HG03175 (cell line): ENCODE results near the gene NT5C1A.

Experiments
- ATAC-seq: cut with Tn5 transposase; IDR thresholded peaks from one replicate; pipeline ENCODE4 v1.9.1; 2021; ENCODE audit warnings: mild to moderate bottlenecking, moderate library complexity; ENCODE audit not compliant: unreplicated experiment

NT5C1A gene

DNA sequence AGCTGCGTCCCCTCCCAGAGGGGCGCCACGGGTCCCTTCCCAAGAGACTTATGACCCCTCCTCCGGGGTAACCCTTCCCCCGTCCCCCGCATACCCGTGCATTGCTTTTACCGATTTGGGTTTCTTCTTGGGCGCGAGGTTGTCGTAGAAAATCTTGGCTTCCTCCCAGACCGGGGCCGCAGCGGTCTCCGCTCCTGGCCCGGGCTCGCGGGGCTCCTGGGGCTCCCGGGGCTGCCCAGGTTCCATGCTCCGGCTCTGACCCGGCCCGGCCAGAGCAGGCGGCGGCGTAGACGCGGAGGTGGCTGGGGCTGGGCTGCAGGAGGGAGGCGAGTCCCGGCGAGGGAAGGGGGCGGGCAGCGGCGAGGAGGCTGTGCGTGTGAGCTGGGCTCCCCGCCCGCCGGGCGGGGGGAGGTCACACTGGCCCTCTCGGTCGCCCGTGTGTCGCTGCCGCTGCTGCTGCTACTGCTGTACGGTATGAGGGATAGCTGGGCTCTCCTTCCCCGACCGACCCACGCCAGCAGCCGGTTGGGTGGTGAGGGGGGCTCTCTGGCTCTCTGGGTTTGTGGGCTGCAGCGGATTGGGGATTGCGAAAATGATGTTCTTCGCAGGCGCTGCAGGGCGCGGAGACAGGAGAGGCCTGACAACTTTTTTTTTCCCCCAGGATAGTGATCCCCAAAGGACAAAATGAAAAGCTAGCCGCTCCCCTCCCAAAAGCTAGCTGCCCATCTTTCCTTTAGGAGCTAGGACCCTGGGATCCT is at the start of gene NT5C1A:
TSS of gene NT5C1A (minus strand) at position 315 of the 758 bp plus-strand sequence. CDS start at position 246, 69 bp downstream.
- ATAC-seq: no peak

DNA sequence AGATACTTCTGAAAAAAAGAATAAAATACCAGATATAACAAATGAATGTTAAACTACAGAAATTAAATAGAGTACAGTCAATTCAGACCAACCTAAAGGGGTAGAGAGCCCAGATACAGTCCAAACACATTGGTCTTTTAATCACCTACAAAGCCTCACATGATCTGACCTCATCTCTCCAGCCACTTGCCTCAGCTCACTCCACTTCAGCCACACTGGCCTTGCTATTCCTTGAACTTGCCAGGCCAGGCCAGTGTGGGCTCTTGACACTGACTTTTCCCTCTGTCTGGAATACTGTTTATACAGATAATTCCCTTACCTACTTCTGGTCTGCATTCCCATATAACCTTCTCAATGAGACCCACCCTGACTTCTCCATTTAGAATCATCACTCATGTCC is 49.8 kb upstream of the NT5C1A start:
- no peak for ATAC-seq

DNA sequence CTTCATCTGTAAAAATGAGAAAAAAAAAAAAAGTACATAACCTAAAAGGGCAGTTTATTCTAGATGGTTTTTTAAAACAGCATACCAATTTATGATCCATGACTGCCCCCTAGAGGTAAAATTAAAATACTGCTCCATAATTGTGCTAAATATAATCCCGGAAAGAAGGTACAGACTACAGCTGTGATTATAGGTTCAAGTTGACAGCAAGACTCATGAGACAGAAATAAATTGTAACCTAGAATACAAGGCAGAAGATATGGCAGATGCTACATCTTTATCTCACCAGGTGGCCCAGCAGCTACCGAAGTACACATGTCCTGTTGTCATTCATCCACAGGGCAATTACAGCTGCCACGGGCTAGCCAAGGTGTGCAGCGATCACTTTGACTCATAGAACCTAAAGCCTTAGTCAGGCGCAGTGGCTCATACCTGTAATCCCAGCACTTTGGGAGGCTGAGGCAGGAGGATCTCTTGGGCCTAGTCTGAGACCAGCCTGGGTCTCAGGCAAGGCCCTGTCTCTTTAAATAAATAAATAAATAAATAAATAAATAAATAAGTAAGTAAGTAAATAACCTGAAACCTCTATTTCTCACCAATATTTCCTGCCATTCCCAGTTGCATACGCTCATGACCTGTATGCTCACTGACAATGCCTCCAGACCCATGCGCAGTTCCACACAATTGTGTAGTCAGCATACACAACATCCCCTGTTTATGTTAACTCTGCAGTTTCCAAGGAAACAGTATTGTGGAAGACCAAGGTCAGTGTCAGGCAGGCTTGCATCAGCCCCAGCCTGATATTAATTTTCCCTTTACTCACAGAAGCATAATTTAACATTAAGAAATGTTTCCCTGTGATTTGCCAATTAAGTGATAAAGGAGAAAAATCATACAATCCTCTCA is 48.4 kb upstream of the NT5C1A start:
- ATAC-seq: no peak

DNA sequence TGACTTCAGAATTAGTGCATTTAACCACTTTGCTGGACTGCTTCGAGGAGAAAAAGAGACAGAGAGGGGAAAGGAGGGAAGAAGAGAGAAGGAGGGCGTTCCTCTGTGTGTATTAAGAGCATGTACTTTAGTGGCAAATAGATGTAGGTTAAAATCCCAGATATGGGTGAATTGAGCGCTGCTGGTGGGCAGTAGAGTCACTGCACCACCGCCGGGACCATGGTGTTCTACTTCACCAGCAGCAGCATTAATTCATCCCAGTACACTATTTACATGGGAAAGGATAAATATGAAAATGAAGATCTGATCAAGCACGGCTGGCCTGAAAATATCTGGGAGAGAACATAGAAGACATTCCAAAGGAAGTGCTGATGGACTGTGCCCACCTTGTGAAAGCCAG is 45.9 kb upstream of the NT5C1A start:
- no peak for ATAC-seq

DNA sequence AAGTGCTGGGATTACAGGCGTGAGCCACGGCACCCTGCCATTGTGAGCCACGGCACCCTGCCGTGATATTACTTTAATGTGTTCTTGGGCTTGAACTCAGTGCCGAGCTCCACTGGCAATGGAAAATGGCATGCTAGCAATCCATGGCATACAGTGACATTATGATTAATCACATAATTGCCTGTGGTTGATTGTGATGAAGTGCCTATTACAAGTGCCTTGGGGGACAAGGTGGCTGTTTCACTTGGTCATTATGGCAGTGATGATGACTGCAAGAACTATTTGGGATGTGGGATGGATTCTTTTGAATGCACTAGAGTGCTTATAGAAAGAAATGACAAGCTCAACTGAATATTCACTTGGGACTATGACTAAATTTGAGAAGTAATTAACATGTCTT is 41.6 kb upstream of the NT5C1A start:
- no peak for ATAC-seq

DNA sequence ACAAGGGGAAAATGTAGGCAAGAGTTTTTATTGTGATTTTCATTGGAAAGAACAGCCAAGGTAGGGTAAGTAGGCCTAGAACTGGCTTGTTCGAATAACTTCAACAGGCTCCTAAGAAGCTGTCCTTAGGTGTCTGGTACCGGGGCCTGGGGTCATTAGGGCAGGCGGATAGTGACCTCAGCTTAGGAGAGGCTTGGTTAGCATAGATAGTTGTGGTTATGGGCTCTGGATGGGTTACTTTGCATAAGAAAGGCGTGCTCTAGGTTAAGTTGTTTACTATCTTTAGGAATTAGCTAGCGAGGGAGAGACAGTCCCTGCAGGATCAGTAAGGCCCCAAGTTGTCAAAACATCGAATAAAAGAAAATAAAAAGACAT is 40.0 kb upstream of the NT5C1A start:
- ATAC-seq: no peak

DNA sequence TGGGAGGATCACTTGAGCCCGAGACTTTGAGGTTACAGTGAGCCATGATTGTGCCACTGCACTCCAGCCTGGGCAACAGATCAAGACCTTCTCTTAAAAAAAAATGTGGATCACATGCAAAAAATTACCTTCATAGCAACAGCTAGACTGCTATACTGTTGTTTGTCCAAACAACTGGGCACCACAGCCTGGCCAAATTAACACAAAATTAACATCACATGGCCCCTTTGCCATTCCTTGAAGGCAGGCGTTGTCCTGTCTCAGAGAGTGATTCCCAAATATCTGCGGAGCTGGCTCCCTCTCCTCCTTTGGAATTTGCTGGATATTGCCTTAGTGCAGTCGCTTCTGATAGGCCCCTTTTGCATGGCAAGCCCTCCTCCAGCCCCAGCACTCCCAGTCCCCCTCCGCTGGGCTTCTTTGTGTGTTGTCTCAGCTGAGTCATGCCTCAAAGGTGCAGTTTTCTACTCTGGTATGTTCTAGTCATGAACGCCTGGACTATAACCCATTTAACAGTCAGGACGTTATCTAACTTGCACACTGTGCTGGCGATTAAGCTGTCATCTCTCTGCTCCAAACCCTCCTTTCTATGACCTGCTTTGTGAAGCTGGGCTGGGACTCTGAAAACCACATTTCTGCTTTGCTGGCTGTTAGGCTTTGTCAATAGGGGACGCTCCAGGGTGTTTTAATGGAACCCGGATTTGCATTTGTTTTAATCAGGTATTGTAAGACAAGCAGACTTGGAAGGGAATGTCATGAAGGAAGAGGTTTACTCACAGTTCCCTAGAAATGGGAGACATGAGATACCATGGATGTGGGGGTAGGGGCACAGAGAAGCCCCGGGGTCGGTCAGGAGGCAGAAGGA is 39.4 kb upstream of the NT5C1A start:
- ATAC-seq: no peak

DNA sequence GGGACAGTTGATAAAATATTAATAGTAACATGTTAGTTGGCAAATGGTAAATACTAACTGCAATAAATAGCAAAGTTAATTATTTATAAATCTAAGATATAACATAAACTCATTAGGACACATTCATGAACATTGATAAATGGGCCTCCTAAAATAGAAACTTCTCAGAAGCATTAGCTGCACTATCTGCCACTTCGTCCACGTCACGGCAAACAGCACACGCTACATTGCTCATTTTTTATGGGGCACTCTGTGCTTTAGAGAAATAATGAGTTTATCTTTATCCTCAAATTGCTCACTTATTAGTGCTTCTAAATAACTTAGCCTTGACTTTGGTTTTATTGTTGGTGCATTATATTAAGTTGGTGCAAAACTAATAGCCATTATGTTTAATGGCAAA is 35.6 kb upstream of the NT5C1A start:
- no peak for ATAC-seq

DNA sequence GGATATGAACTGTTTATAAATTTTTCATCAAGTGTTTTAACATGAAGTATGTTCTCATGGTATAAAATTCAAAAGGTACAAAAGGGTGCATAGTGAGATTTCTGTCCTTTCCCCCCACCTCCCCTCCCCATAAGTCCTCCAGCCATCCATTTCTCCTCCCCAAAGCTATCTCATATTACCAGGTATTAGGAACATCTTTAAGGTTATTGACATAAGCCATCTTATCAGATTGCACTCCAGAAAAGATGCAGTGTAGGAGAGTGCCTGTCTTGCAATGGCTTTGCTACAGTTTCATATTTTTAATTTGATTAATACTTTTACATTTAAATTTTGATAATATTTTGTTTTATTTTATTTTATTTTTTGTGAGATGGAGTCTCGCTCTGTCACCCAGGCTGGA is 32.9 kb upstream of the NT5C1A start:
- ATAC-seq: no peak

DNA sequence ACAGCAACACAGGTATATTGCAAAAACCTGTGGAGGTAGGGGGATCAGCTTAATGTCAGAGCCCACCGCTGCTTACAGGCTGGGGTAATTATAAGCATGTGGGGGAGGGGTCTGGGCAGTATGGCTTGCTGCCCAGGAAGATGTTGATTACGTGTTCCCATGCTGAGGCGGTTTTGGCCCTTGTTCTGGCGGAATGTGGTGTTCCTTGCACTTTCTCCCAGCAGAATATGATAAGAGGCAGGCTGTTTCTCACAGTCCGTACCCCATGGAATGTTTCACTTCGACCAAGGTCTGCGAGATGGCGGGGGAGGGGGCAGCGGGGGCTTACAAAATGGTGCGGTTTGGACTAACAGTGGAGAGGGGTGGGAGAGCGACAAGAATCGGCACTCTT is 29.1 kb upstream of the NT5C1A start:
- no peak for ATAC-seq

DNA sequence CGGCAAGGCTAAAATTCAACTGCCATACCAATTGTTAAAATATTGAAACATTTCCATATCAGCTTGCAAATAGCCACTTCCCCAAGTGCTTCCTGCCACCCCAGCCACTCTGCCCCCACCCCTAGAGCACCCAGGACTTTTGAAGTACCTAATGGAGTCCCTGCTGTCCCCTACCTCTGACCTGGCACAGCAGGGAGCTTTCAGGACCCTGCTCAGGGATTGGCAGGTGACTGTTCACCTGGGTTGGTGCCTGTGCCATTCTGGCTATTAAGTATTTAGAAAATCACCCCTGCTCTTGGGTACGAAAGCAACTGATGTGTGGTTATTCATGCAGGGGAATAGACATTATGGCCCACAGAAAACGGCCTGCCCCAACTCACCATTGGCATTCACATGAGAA is 28.4 kb upstream of the NT5C1A start:
- ATAC-seq: no peak

DNA sequence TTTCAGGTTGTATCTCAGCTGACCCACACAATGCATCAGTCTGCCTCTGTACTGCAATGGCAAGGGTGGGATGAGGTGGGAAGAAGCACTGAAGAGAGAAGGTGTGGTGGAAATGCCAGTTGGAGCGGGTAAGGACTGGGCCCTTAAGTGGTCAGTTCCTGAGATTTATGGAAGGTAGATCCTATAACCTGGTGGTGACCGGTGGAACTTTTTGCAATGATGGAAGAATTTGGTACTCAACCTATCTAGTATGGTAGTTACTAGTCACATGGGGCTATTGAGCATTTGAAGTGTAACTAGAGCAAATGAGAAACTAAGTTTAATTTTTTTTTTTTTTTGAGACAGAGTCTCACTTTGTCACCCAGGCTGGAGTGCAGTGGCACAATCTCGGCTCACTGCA is 27.5 kb upstream of the NT5C1A start:
- no peak for ATAC-seq

DNA sequence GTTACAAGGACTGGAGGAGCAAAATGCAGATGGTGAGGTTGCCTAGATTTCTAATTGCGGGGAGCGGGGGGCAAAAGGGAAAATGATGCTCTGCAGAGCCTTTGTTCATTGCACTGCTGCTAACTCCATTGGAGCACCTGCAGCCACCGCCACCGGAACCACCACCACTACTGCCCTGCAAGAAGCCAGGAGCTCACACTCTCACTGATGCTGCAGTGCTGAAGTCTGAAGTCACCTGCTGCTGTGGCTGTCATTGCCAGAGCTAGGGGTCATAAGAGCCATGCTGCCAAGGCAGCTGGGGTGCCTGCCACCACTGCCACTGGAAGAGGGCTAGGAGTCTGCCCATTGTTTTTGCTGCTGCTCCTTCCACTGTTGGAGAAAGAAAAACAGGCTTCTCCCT is 26.7 kb upstream of the NT5C1A start:
- no peak for ATAC-seq

DNA sequence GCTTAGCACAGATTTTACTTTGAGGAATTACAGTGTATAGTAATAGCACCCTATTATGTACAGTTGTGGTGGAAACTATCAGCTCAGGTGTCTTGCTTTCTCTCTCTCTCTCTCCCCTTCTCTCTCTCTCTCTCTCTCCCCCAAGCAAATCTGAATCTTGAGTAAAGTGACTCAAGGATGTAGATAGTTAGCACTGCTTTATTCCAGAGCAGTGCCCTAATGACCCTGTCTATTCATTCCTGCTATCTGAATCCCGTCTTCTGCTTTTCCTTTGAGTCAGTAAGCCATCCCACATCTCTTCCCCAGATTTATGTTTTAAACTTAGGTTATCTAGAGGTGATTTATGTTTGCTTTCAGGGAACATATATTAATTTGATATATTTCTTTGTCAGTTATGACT is 24.5 kb upstream of the NT5C1A start:
- no peak for ATAC-seq

DNA sequence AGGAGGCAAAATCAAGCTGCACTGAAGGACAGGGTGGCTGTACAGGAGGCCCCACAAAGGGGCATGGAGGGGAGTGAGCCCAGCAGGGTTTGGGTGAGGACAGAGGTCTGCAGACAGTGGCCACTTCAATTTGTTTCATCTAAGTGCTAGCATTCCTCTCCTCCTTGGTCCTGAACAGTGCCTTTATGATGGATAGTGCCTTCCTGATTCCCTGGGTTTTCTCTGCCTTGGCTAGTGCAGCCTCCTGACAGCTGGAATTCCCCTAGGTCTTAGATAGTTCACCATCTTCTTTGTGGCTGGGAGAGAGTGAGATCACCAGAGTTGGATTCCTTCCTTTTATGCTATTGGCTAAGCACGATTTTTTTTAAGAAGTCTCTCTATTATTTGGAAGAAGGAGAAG is 23.1 kb upstream of the NT5C1A start:
- no peak for ATAC-seq

DNA sequence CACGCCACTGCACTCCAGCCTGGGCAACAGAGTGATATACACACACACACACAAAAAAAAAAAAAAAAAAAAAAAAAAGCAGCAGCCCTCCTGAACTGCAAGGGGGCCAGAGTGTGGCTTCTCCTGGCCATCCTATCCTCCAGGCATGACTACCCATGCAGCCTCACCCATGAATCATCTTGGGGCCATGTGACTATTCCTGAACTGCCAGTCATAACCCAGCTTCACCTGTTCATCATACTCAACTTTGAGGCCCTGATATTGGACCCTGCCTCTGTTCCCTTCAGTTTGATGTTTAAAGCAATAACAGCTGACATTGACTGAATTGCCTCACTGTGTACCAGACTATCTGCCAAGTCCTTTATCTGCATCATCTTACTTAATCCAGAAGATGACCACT is 22.1 kb upstream of the NT5C1A start:
- no peak for ATAC-seq

DNA sequence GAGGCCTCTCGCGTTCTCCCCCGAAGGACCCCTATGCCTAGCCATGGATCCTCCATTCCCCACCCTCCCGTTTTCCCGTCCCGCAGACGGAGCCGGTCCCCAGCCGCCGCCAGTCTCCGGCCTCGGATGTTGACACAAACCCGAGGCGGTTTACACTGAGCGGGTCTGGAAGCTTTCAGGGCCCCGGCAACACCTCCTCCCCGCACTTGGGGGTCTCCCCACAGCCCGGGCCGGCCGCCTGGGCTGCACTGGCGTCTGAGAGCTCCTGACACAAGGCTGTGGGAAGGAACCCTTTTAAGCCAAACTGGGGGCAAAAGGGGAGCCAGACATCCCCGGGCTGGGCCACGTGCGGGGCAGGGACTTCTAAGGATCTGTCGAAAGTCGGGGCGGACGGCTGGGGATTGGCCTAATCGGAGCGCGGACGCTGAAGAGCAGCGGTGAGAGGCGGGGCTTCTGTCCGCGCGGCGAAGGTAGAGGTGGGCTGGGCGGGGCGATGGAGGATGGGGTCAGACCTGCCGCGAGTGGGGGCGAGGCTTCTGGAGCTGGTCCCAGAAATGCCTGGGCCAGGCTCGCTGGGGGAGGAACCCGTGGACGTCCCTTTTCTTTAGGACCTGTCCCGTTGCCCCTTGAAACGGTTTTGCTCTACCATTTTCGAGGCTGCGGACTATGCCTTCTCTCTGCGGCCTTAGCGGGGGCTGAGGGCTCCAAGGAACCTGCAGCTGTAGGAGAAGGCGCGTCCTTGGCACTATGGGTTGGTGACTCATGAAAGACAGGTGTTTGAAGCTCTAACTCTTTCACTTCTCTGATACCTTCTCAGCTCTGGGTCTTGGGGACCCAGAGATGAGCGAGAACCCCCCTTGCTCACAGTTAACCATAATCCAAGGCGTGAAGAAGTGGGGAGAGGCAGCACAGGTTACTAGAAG is 20.5 kb upstream of the NT5C1A start:
- ATAC-seq: no peak

DNA sequence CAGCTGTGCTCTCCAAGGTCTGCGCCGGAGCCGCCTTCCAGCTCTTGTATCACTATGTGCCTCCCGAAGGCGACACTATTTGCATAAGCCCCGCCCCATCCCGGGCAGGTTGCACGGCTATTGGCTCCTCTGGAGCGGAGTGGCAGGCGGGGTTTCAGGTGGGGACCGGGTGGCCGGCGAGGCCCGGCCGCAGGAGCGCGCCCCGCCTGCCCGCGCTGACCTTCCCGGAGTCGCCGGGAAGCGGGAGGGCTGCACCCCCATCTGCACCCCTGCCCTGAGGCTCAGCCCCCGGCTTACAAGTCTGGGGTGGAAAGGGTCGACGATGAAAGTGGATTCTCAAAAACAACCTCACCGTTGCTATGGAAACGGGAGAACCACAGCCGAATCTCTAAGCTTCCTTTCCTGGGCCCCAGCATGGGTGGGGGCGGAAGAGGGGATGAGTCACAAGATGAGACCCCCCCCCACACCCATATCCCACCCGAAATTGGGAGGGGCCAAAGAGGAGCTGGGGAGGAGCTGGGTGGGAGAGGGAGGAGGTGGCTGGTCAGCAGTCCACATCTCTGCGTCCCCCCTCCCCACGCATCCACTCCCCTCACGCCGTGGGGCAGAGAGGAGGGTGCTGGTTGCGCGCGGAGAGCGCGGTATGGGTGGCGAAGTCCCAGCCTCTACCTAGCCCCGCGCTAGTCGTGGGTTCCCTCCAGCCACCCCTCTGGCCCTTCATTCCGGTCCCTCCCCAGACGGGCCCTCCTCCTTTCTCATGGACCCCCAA is 19.7 kb upstream of the NT5C1A start, which contains the start of gene HPCAL4:
TSS of gene HPCAL4 (minus strand) at position 51 of the 769 bp plus-strand sequence. CDS start 6,830 bp downstream, outside the sequence.
- peak; percentile 94 for ATAC-seq

DNA sequence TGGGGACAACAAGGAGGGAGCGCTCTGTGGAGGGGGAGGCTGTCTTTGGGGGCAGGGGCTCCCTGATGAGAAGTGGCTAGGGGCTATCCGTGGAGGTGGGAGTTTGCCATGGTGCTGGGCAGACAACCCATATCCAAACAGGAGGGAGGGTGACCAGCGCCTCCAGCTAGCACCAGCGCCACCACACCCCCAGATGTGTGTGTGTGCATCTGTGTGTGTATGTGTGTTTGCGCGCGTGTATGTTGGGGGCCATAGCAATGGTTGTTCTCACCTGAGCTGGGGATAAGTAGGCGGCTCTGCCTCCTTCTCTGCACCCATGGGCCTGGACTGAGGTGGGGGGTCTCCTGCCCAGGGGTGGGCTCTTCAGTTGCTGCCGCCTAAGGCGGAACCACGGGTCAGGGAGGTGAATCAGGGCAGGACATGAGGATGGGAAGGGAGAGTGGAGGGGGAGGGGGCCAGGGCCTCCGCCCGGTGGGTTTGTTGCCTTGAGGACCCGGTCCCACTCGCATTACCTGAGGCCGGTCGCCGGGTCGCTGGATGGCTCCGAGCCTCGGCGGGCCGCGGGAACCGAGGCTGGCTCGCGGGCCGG is 19.0 kb upstream of the NT5C1A start:
- ATAC-seq: no peak
